Measurements from ENCODE around the gene DNAJC15.

The DNAJC15 gene

GRCh38 chr13:43136920-43137575 lies 113.7 kb downstream of the DNAJC15 start:
- TF ChIP-seq CTCF (IDR thresholded peaks at IDR 0.05; ENCODE audit: insufficient read depth, low read depth, low read length, missing control alignments), result no peak
- DNase-seq (ENCODE audit: low read depth), result no peak
- no peak overlapping the region for H3K4me3 ChIP-seq (ENCODE audit: low read length)

GRCh38 chr13:43139211-43139610 lies 115.8 kb downstream of the DNAJC15 start:
- no peak for DNase-seq (ENCODE audit: low read depth)
- no peak for TF ChIP-seq CTCF (IDR thresholded peaks at IDR 0.05; ENCODE audit: insufficient read depth, low read depth, low read length, missing control alignments)
- no peak overlapping the region for H3K4me3 ChIP-seq (ENCODE audit: low read length)

- no peak overlapping the region for H3K4me3 ChIP-seq (ENCODE audit: low read length)
- no peak for TF ChIP-seq CTCF (IDR thresholded peaks at IDR 0.05; ENCODE audit: insufficient read depth, low read depth, low read length, missing control alignments)
- DNase-seq (ENCODE audit: low read depth), result no peak
Observed at GRCh38 chr13:43139921-43140320, 116.5 kb downstream of the DNAJC15 start.

DNA sequence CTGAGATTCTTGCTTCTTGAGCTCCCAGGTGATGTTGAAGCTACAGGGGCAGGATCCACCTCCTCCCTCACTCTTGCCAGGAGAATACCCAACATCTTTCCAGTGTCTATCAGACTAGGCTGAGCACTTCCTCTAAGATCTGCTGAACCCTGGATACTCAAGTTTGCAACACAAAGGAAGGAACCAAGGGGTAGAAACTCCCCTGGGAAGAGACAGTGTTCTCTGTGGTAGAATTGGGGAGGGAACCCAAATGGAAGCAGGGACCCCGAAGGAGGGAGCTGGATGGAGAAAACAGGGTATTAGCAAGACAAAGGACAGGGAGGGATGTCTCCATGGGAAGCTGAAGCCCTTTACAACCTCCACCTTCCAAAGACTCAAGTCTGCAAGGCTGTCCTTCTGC lies 117.6 kb downstream of the DNAJC15 start:
- no peak for DNase-seq (ENCODE audit: low read depth)
- H3K4me3 ChIP-seq (ENCODE audit: low read length), result no peak overlapping the region
- no peak for TF ChIP-seq CTCF (IDR thresholded peaks at IDR 0.05; ENCODE audit: insufficient read depth, low read depth, low read length, missing control alignments)

DNA sequence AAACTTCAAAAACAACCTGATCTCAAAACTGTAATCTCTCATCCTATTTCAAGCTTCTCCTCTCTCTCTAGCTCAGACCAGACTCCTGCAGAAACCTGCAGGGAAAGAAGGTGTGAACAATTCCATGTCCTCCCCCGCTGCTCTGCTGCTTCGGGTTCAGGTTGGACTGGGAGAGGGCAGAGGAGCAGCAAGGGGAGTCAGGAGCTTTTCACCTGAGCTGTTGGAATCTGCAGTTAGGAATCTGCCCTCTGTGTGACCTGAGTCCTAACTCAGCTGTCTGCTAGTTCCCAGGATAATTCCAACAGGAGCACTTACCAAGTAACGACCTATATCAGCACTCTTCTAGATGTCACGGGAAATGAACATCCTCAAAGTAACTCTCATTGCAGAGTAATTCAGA lies 118.3 kb downstream of the DNAJC15 start:
- no peak overlapping the region for H3K4me3 ChIP-seq (ENCODE audit: low read length)
- DNase-seq (ENCODE audit: low read depth), result no peak
- no peak for TF ChIP-seq CTCF (IDR thresholded peaks at IDR 0.05; ENCODE audit: insufficient read depth, low read depth, low read length, missing control alignments)

- no peak for TF ChIP-seq CTCF (IDR thresholded peaks at IDR 0.05; ENCODE audit: insufficient read depth, low read depth, low read length, missing control alignments)
- peak; percentile 15 for DNase-seq (ENCODE audit: low read depth)
- no peak overlapping the region for H3K4me3 ChIP-seq (ENCODE audit: low read length)
Observed at GRCh38 chr13:43143591-43143990, 120.2 kb downstream of the DNAJC15 start.

DNA sequence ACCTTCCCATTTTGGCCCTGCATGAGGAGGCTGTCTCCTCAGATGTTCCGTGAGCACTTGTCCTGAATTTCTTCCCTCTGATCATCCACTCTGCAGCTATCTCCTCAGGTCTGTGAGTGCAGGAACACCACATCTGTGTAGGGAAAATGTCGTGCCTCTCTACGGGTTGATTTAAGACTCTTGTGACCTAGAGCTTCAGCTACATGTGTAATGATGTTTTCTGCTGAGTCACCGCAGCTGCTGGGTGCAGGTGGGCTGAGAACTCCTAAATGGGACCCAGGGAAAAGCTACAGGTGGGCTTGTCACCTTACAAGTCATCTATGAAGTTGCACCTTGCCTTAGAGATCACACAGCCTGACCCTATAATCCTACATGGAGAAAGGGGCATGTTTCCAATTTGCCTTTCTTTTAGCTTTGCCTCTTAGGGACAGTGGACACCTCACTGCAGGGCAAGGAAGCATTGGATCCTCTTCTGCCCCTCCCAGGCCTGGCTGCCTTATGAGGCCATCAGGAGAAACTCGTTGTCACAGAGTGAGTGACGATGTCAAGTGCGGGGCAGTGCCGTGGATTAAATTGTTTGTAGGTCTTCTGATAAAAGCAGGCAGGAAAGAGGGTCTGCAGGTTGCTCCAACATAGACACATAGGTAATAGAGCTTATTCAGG lies 122.3 kb downstream of the DNAJC15 start:
- no peak for DNase-seq (ENCODE audit: low read depth)
- no peak for TF ChIP-seq CTCF (IDR thresholded peaks at IDR 0.05; ENCODE audit: insufficient read depth, low read depth, low read length, missing control alignments)
- no peak overlapping the region for H3K4me3 ChIP-seq (ENCODE audit: low read length)
